DMS114 treated with DMSO at 0.1 percent for 48 hours (cell line): ENCODE data around the gene ERCC6.

Experiments
- DNase-seq: peaks from one replicate; lab custom pipeline; 2025; ENCODE audit not compliant: unreplicated experiment; lab: John Stamatoyannopoulos, UW

Gene ERCC6

GRCh38 chr10:49512121-49512809, 26.7 kb downstream of the ERCC6 start:
- peak; percentile 52 for DNase-seq

- DNase-seq, result no peak
Observed at GRCh38 chr10:49509771-49510303, 29.1 kb downstream of the ERCC6 start.

- no peak for DNase-seq
Observed at GRCh38 chr10:49508654-49509053, 30.3 kb downstream of the ERCC6 start.

- no peak for DNase-seq
Observed at GRCh38 chr10:49508249-49508648, 30.7 kb downstream of the ERCC6 start.

GRCh38 chr10:49505589-49505988, 33.3 kb downstream of the ERCC6 start:
- no peak for DNase-seq

GRCh38 chr10:49505076-49505475, 33.8 kb downstream of the ERCC6 start:
- DNase-seq, result no peak

GRCh38 chr10:49504528-49504927, 34.4 kb downstream of the ERCC6 start:
- no peak for DNase-seq

- DNase-seq, result no peak
Observed at GRCh38 chr10:49502358-49502757, 36.6 kb downstream of the ERCC6 start.

- DNase-seq, result no peak
Observed at GRCh38 chr10:49500412-49500811, 38.5 kb downstream of the ERCC6 start.

GRCh38 chr10:49499305-49499851, 39.5 kb downstream of the ERCC6 start:
- no peak for DNase-seq

- no peak for DNase-seq
Observed at GRCh38 chr10:49498425-49498824, 40.5 kb downstream of the ERCC6 start.

- no peak for DNase-seq
Observed at GRCh38 chr10:49497358-49497757, 41.6 kb downstream of the ERCC6 start.

GRCh38 chr10:49488056-49488717, 50.7 kb downstream of the ERCC6 start:
- no peak for DNase-seq

GRCh38 chr10:49486738-49487137, 52.2 kb downstream of the ERCC6 start:
- no peak for DNase-seq

- no peak for DNase-seq
Observed at GRCh38 chr10:49486009-49486408, 52.9 kb downstream of the ERCC6 start.

GRCh38 chr10:49484486-49485235, 54.3 kb downstream of the ERCC6 start:
- no peak for DNase-seq

- DNase-seq, result no peak
Observed at GRCh38 chr10:49478819-49479218, 60.1 kb downstream of the ERCC6 start.

- DNase-seq, result no peak
Observed at GRCh38 chr10:49474901-49475300, 64.0 kb downstream of the ERCC6 start.

GRCh38 chr10:49471532-49471931, 67.4 kb downstream of the ERCC6 start:
- DNase-seq, result no peak

GRCh38 chr10:49465736-49466135, 73.2 kb downstream of the ERCC6 start:
- DNase-seq, result no peak
